Stomach (tissue), 4 donors: ENCODE data around the gene KIDINS220.

Source experiments
- EP300 ChIP-seq: sonication (generic); formaldehyde crosslinking; IDR thresholded peaks from one replicate; pipeline ENCODE4 v1.6.1; 2017; ENCODE audit warnings: antibody characterized with exemption
- POLR2AphosphoS5 ChIP-seq, 3 donors: sonication (generic); formaldehyde crosslinking; IDR thresholded peaks; one replicate each; pipeline ENCODE4 v1.6.1; 2016; ENCODE audit warnings: antibody characterized with exemption in 3 of 3
- TF ChIP-seq, protein P1 (sequence below), 7 experiments: fragments of 450-650 bp in 4 of 7; fragments of 200-600 bp in 3 of 7; sonication (generic) in 3 of 7; IDR thresholded peaks; one replicate each; pipeline ENCODE4 v1.5.1; 2016 to 2019; ENCODE audit warnings: antibody characterized with exemption in 7 of 7, control low read depth in 2 of 7, mild to moderate bottlenecking in 1 of 7

- TF ChIP-seq, protein P1, sequence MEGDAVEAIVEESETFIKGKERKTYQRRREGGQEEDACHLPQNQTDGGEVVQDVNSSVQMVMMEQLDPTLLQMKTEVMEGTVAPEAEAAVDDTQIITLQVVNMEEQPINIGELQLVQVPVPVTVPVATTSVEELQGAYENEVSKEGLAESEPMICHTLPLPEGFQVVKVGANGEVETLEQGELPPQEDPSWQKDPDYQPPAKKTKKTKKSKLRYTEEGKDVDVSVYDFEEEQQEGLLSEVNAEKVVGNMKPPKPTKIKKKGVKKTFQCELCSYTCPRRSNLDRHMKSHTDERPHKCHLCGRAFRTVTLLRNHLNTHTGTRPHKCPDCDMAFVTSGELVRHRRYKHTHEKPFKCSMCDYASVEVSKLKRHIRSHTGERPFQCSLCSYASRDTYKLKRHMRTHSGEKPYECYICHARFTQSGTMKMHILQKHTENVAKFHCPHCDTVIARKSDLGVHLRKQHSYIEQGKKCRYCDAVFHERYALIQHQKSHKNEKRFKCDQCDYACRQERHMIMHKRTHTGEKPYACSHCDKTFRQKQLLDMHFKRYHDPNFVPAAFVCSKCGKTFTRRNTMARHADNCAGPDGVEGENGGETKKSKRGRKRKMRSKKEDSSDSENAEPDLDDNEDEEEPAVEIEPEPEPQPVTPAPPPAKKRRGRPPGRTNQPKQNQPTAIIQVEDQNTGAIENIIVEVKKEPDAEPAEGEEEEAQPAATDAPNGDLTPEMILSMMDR (IDR thresholded peaks at IDR 0.05), result no peak
- TF ChIP-seq POLR2AphosphoS5 (IDR thresholded peaks at IDR 0.05) (no peak), EP300 (no peak)
These were observed 20.2 kb downstream of the KIDINS220 start for GRCh38 chr2:8817221-8817620.
